SK-N-SH (cell line): Measurements from ENCODE around the gene PURA. TPM values are rescaled to one million over a fixed set of nuclear protein-coding genes. Genes with fewer than 3 reads are reported as not detected.

ENCODE experiments used
- CTCF ChIA-PET: fragments of 300-600, 350-600 bp; formaldehyde crosslinking; extraction: SDS; loops from one replicate; lab custom pipeline; 2021; lab: Yijun Ruan, JAX
- POLR2A ChIA-PET: fragments of 350-600 bp; sonication (Branson Sonifier 250); formaldehyde crosslinking; extraction: SDS; loops from one replicate; lab custom pipeline; 2020; ENCODE audit warnings: antibody characterized with exemption, inconsistent platforms; lab: Yijun Ruan, JAX
- DNase-seq: peaks from one replicate; pipeline ENCODE4 v3.0.0; 2012
- H2AFZ ChIP-seq: fragments of 200-600 bp; sonication (generic); 2 replicates; pipeline ENCODE4 v1.8.1; 2016; ENCODE audit warnings: antibody characterized with exemption, mild to moderate bottlenecking, low read depth
- H3F3A ChIP-seq: fragments of 200-600 bp; sonication (generic); replicated peaks from 2 replicates; pipeline ENCODE3; 2016; ENCODE audit warnings: antibody characterized with exemption, mild to moderate bottlenecking; ENCODE audit not compliant: insufficient read depth
- H3K27ac ChIP-seq, 2 experiments: fragments of 200-500 bp in 1 of 2; fragments of 200-600 bp in 1 of 2; sonication (Bioruptor generic) in 1 of 2; sonication (generic), shearing (Covaris generic) in 1 of 2; 2 replicates each; pipeline versions ENCODE4 v1.5.1 to v1.6.1; 2014 to 2016; ENCODE audit warnings: low read depth in 2 of 2, inconsistent platforms in 1 of 2, low read length in 1 of 2, mild to moderate bottlenecking in 1 of 2, mixed read lengths in 1 of 2
- H3K27me3 ChIP-seq: fragments of 200-600 bp; sonication (generic), shearing (Covaris generic); 2 replicates; pipeline ENCODE4 v1.6.1; 2016; ENCODE audit warnings: mixed run types; ENCODE audit not compliant: insufficient read depth
- H3K36me3 ChIP-seq, 2 experiments: fragments of 200-500 bp in 1 of 2; fragments of 200-600 bp in 1 of 2; sonication (Bioruptor generic) in 1 of 2; sonication (generic) in 1 of 2; replicated peaks in 1 of 2; 2 replicates each; pipeline versions ENCODE3 to v1.5.1; 2014 to 2016; ENCODE audit warnings: low read length in 1 of 2, mild to moderate bottlenecking in 1 of 2; ENCODE audit not compliant: insufficient read depth in 2 of 2, control insufficient read depth in 1 of 2
- H3K4me1 ChIP-seq, 2 experiments: fragments of 200-500 bp in 1 of 2; fragments of 200-600 bp in 1 of 2; sonication (Bioruptor generic) in 1 of 2; sonication (generic), shearing (Covaris generic) in 1 of 2; 2 replicates each; pipeline versions ENCODE4 v1.5.1 to v1.6.1; 2014 to 2016; ENCODE audit warnings: low read depth in 1 of 2, low read length in 1 of 2, mixed run types in 1 of 2; ENCODE audit not compliant: insufficient read depth in 2 of 2, control insufficient read depth in 1 of 2
- H3K4me2 ChIP-seq: fragments of 200-600 bp; sonication (generic), shearing (Covaris generic); 2 replicates; pipeline ENCODE4 v1.6.1; 2017; ENCODE audit warnings: mixed run types
- H3K4me3 ChIP-seq, 2 experiments: fragments of 200-500 bp in 1 of 2; fragments of 200-600 bp in 1 of 2; sonication (Bioruptor generic) in 1 of 2; sonication (generic), shearing (Covaris generic) in 1 of 2; 2 replicates each; pipeline versions ENCODE4 v1.5.1 to v1.8.1; 2014 to 2016; ENCODE audit warnings: low read depth in 2 of 2, inconsistent platforms in 1 of 2, low read length in 1 of 2, mild to moderate bottlenecking in 1 of 2, mixed read lengths in 1 of 2, moderate library complexity in 1 of 2
- H3K79me2 ChIP-seq: fragments of 200-600 bp; sonication (generic); 2 replicates; pipeline ENCODE4 v1.8.1; 2017; ENCODE audit warnings: mild to moderate bottlenecking; ENCODE audit not compliant: insufficient read depth
- H3K9ac ChIP-seq: fragments of 200-600 bp; sonication (generic); 2 replicates; pipeline ENCODE4 v1.6.1; 2017; ENCODE audit warnings: mixed run types
- H3K9me2 ChIP-seq: fragments of 200-600 bp; sonication (generic); 2 replicates; pipeline ENCODE4 v1.6.1; 2017; ENCODE audit warnings: mixed run types
- H3K9me3 ChIP-seq: fragments of 200-600 bp; sonication (generic); 2 replicates; pipeline ENCODE4 v1.6.1; 2017; ENCODE audit warnings: mixed run types, mild to moderate bottlenecking, moderate library complexity
- H4K20me1 ChIP-seq: fragments of 200-600 bp; sonication (generic); 2 replicates; pipeline ENCODE4 v1.6.1; 2017; ENCODE audit warnings: mild to moderate bottlenecking, mixed run types; ENCODE audit not compliant: insufficient read depth
- FOXM1 ChIP-seq: IDR thresholded peaks from 2 replicates; pipeline ENCODE4 v1.4.0; 2012; ENCODE audit warnings: low read depth, mild to moderate bottlenecking
- JUND ChIP-seq: IDR thresholded peaks from 2 replicates; pipeline ENCODE4 v1.4.0; 2012
- MEF2A ChIP-seq: IDR thresholded peaks from 2 replicates; pipeline ENCODE4 v1.4.0; 2012; ENCODE audit warnings: low read depth, borderline replicate concordance
- TAF1 ChIP-seq: IDR thresholded peaks from 2 replicates; pipeline ENCODE4 v1.6.1; 2012; ENCODE audit warnings: low read depth, mild to moderate bottlenecking, low read length, moderate library complexity, borderline replicate concordance
- TEAD4 ChIP-seq: IDR thresholded peaks from 2 replicates; pipeline ENCODE4 v1.4.0; 2012; ENCODE audit warnings: mild to moderate bottlenecking, borderline replicate concordance; ENCODE audit not compliant: insufficient read depth
- whole genome bisulfite sequencing: methylation state at CpG from one replicate; pipeline ENCODE4 v1.1.6; 2017; ENCODE audit warnings: low lambda C conversion rate; 5-methylcytosine and 5-hydroxymethylcytosine counted together
- polyA plus RNA-seq, 3 experiments: library from polyadenylated mRNA; depleted of rRNA; stranded (reverse); fragments of >200 nt; gene quantifications; 2 replicates each; pipeline ENCODE4 v1.2.3, GENCODE V29; 2012
- TF ChIP-seq, protein P1 (sequence below): fragments of 200-600 bp; sonication (generic); IDR thresholded peaks from 2 replicates; pipeline ENCODE4 v1.6.1; 2017; ENCODE audit warnings: antibody characterized with exemption, mild to moderate bottlenecking, moderate library complexity

PURA gene
- polyA plus RNA-seq, 1 of the 3 experiments (the other 2 are of a cell fraction) = 2.4 TPM

DNA sequence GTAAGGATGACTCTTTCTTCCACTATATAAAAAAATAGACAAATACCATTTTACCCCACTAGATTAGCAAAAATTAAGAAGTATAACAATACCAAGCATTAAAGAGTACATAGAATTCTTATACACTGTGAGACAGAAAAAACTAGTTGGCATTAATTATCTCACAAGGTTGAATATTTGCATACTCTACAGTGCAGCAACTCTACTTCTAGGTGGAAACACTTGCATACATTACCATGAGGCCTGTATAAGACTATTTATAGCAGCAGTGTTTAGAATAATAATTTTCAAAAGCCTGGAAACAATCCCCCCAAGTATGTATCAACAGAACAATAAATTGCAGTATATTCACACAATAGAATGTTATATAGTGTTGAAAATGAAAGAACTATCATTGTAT lies 19.0 kb upstream of the PURA start (continued):
- TF ChIP-seq, protein P1, sequence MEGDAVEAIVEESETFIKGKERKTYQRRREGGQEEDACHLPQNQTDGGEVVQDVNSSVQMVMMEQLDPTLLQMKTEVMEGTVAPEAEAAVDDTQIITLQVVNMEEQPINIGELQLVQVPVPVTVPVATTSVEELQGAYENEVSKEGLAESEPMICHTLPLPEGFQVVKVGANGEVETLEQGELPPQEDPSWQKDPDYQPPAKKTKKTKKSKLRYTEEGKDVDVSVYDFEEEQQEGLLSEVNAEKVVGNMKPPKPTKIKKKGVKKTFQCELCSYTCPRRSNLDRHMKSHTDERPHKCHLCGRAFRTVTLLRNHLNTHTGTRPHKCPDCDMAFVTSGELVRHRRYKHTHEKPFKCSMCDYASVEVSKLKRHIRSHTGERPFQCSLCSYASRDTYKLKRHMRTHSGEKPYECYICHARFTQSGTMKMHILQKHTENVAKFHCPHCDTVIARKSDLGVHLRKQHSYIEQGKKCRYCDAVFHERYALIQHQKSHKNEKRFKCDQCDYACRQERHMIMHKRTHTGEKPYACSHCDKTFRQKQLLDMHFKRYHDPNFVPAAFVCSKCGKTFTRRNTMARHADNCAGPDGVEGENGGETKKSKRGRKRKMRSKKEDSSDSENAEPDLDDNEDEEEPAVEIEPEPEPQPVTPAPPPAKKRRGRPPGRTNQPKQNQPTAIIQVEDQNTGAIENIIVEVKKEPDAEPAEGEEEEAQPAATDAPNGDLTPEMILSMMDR = no peak
- TF ChIP-seq TEAD4 = no peak
- no peak for TF ChIP-seq MEF2A

DNA sequence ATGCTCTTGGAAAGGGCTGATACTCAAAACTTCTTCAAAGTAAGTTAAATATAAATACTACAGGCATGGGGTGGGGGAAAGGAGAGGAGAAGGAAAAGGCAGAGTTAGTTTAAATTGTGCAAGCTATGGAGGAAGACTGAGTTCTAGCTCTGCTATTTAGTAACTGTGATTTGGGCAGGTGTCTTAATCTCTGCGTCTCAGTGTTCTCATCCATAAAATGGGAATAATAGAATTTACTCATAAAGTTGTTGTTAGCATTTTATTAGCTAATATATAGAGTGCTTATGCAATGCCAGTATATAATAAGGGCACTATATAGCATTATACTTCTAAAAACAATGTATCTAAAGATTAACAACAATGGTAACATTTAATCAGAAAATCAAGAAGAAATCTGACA lies 12.7 kb upstream of the PURA start:
- Histone ChIP-seq H4K20me1 (no peaks in the 10 kb centered on the region), H3F3A (peaks cover 7% of the 10 kb centered on the region), H3K9me2 (no peaks in the 10 kb centered on the region), H3K27me3 (no peaks in the 10 kb centered on the region; the same call in 1 of the 2 replicates), H3K4me2 (no peak overlapping the region), H2AFZ (no peak overlapping the region), H3K79me2 (no peaks in the 10 kb centered on the region), H3K27ac (no peak overlapping the region), H3K9ac (no peak overlapping the region), H3K4me3 (no peak overlapping the region), H3K9me3 (no peaks in the 10 kb centered on the region), H3K36me3 (no peaks in the 10 kb centered on the region), H3K4me1 (no peaks in the 10 kb centered on the region)
- CTCF ChIA-PET = no interaction called here
- no peak for DNase-seq
- WGBS = 50% methylated on average over 1 of the region's 1 CpG
- TF ChIP-seq JUND = no peak
- no peak for TF ChIP-seq FOXM1
- POLR2A ChIA-PET = no interaction called here

DNA sequence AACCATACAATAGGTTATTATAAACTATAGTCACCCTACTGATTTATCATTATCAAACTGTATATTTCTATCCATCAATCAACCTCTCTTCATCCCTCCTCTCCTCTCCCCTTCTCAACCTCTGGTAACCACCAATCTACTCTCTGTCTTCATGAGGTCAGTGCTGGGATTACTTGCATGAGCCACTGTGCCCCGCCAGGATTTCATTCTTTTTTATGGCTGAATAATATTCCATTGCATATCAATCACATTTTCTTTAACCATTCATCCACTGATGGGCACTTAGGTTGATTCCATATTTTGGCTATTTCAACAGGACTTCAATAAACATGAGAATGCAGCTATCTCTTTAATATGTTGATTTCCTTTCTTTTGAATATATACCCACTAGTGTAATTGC lies 10.8 kb upstream of the PURA start:
- H3K4me3 ChIP-seq = no peak overlapping the region
- ChIA-PET CTCF (interaction anchor here (1.3 kb wide), 1 partner anchor 42 kb away, joined by 5 read pairs; no protein-coding TSS in a partner anchor), POLR2A (no interaction called here)
- H3K4me2 ChIP-seq = no peak overlapping the region
- H2AFZ ChIP-seq = no peak overlapping the region
- peaks cover 0 to 7% of the 10 kb centered on the region in 2 experiments; a peak in 3 of 4 replicates for H3K4me1 ChIP-seq
- no peaks in the 10 kb centered on the region for H4K20me1 ChIP-seq
- H3F3A ChIP-seq = peaks cover 13% of the 10 kb centered on the region
- no peaks in the 10 kb centered on the region for H3K9me3 ChIP-seq
- DNase-seq = no peak
- peaks cover 1% of the 10 kb centered on the region for H3K79me2 ChIP-seq
- H3K9ac ChIP-seq = no peak overlapping the region
- no peaks in the 10 kb centered on the region for H3K36me3 ChIP-seq
- TF ChIP-seq TAF1 = no peak
- TF ChIP-seq, protein P1 = no peak
- H3K27me3 ChIP-seq = no peaks in the 10 kb centered on the region; the same call in 1 of the 2 replicates
- no peaks in the 10 kb centered on the region for H3K9me2 ChIP-seq
- 53% methylated on average over 1 of the region's 1 CpG for WGBS
- no peak overlapping the region for H3K27ac ChIP-seq
